ENCODE measurements around the gene KRT10. TPM values are rescaled to one million over a fixed set of nuclear protein-coding genes. Genes with fewer than 3 reads are reported as not detected.
"Not testable (repeated sequence)": the region's sequence is repeated elsewhere in the genome, so short reads cannot be mapped to it uniquely, and the experiment has no call there.

The KRT10 gene
- total RNA-seq, 1 donor from 2014 or later = 919 TPM

- Histone ChIP-seq H3K36me3 (peaks cover 0 to 4% of the 10 kb centered on the region in 2 donors), H3K9me3 (no peaks in the 10 kb centered on the region), H3K27me3 (no peaks in the 10 kb centered on the region), H3K27ac (no peak overlapping the region), H3K4me3 (no peak overlapping the region), H3K4me1 (peaks cover 20% of the 10 kb centered on the region)
- intact Hi-C loops (cut with DNase I) = no loop called here
- TF ChIP-seq POLR2A (IDR thresholded peaks at IDR 0.05) (no peak), CTCF (IDR thresholded peaks at IDR 0.05) (no peak), POLR2AphosphoS5 (IDR thresholded peaks at IDR 0.05; ENCODE audit: insufficient read depth in 1 of 2, low read depth in 1 of 2) (no peak)
- DNase-seq (ENCODE audit: extremely low spot score in 2 of 2) = no peak
Measured at GRCh38 chr17:40815381-40815780, 7.0 kb downstream of the KRT10 start.

GRCh38 chr17:40814657-40815056 lies 7.8 kb downstream of the KRT10 start:
- H3K4me3 ChIP-seq; DNase-seq (ENCODE audit: extremely low spot score in 2 of 2); intact Hi-C loops (cut with DNase I); H3K27me3 ChIP-seq; H3K36me3 ChIP-seq; H3K27ac ChIP-seq; H3K9me3 ChIP-seq: not testable (repeated sequence)
- peaks cover 14% of the 10 kb centered on the region for H3K4me1 ChIP-seq

GRCh38 chr17:40813804-40814203 lies 8.6 kb downstream of the KRT10 start:
- Histone ChIP-seq H3K27me3 (no peaks in the 10 kb centered on the region), H3K4me3 (no peak overlapping the region), H3K4me1 (peaks cover 9% of the 10 kb centered on the region), H3K36me3 (no peaks in the 10 kb centered on the region), H3K27ac (no peak overlapping the region), H3K9me3 (no peaks in the 10 kb centered on the region)
- no peak for DNase-seq (ENCODE audit: extremely low spot score in 2 of 2)
- no peak for TF ChIP-seq POLR2A (IDR thresholded peaks at IDR 0.05)
- no peak for TF ChIP-seq POLR2AphosphoS5 (IDR thresholded peaks at IDR 0.05; ENCODE audit: insufficient read depth in 1 of 2, low read depth in 1 of 2)
- no peak for TF ChIP-seq CTCF (IDR thresholded peaks at IDR 0.05)
- intact Hi-C loops (cut with DNase I) = no loop called here

DNA sequence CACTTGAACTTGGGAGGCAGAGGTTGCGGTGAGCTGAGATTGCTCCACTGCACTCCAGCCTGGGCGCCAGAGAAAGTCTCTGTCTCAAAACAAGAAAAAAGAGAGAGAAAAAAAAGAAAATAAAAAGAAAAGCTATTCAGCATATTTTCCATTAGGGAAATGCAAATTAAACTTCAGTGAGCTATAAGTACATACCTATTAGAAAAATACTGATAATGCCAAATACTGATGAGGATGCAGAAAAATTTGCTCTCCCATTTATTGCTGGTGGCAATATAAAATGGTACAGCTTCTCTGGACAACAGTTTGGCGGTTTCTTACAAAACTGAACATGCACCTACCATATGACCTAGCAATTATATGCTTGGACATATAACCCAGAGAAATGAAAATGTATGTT lies 9.8 kb downstream of the KRT10 start:
- Histone ChIP-seq H3K4me1 (peaks cover 2% of the 10 kb centered on the region), H3K36me3 (no peaks in the 10 kb centered on the region), H3K27me3 (no peaks in the 10 kb centered on the region), H3K27ac (no peak overlapping the region), H3K9me3 (no peaks in the 10 kb centered on the region), H3K4me3 (no peak overlapping the region)
- no peak for TF ChIP-seq POLR2AphosphoS5 (IDR thresholded peaks at IDR 0.05; ENCODE audit: insufficient read depth in 1 of 2, low read depth in 1 of 2)
- no peak for TF ChIP-seq CTCF (IDR thresholded peaks at IDR 0.05)
- TF ChIP-seq POLR2A (IDR thresholded peaks at IDR 0.05) = no peak
- no peak for DNase-seq (ENCODE audit: extremely low spot score in 2 of 2)
- intact Hi-C loops (cut with DNase I) = no loop called here

GRCh38 chr17:40810494-40810893 lies 11.9 kb downstream of the KRT10 start:
- intact Hi-C loops (cut with DNase I) = no loop called here
- Histone ChIP-seq H3K36me3 (no peaks in the 10 kb centered on the region), H3K9me3 (no peaks in the 10 kb centered on the region), H3K27me3 (no peaks in the 10 kb centered on the region), H3K4me1 (no peaks in the 10 kb centered on the region), H3K27ac (no peak overlapping the region), H3K4me3 (no peak overlapping the region)
- DNase-seq (ENCODE audit: extremely low spot score in 2 of 2) = no peak
- TF ChIP-seq CTCF (IDR thresholded peaks at IDR 0.05) = no peak
- no peak for TF ChIP-seq POLR2AphosphoS5 (IDR thresholded peaks at IDR 0.05; ENCODE audit: insufficient read depth in 1 of 2, low read depth in 1 of 2)
- no peak for TF ChIP-seq POLR2A (IDR thresholded peaks at IDR 0.05)
